HL-60/S4 treated with phorbol 12-myristate 13-acetate at 8.2 ng/mL for 4 days and 3 days (cell line): ENCODE results near the gene SRGAP2.
"Not testable (repeated sequence)": the region's sequence is repeated elsewhere in the genome, so short reads cannot be mapped to it uniquely, and the experiment has no call there.

Experiments used
- in situ Hi-C: fragments of 300-500 bp; cut with MboI; formaldehyde crosslinking; loops from 2 replicates; pipeline ENCODE4 v1.15.0; 2022; ENCODE audit warnings: low sequenced_read_pairs

SRGAP2 gene

GRCh38 chr1:206246129-206246886, 43.0 kb downstream of the SRGAP2 start:
- in situ Hi-C loops = not testable (repeated sequence)

GRCh38 chr1:206250953-206251681, 47.8 kb downstream of the SRGAP2 start:
- in situ Hi-C loops = not testable (repeated sequence)

DNA sequence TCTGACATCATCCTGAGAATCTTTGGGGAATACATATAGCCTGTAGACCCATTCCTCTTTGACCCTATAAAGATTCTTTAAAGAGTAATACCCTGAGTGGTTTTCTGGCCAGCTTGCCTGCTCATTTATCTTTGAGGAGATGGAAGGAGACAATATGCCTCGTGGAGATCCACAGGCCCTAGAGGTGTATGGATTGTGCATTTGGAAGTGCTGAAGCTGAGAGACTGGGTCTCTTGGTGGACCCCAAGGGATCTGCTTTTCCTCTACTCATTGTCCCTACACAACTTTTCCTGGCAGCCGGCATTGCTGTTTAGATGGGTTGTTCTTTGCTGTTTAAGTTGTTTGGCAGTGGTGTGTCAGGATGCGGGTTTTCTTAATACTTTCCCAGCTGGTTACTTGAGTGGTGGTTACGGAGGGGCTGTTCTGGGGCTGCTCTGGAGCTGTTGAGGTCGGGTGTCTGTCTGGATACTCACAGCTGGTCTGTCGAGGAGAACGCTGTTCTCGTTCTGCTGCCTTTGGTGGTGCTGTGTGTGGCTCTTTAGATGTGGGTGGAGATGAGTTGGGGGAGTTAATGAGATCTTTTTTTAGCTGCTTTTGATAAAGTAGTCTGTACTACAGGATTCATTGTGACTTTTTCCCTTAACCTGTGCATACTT, 49.5 kb downstream of the SRGAP2 start:
- in situ Hi-C loops = not testable (repeated sequence)
